ENCODE data around the gene ENDOV.

The ENDOV gene

DNA sequence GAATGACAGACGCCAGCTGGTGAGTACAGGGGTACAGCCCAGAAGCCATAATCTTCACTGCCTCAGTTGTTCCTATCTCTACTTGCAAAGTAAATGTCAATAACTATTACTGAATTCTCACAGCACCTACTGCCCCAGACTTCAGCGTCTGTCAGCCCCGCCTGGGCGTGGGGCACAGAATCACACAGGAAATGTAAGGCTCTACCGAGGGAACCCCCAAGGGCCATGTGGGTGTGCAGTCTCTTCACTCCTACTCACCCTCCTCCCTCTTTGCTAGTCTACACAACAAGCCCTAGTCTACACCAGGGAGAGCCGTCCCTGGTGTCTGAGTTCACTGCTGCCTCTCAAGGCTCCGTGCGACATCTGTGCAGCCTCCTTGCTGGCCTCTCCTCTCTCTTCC lies 57.0 kb downstream of the ENDOV start:
- DNase-seq: no peak

DNA sequence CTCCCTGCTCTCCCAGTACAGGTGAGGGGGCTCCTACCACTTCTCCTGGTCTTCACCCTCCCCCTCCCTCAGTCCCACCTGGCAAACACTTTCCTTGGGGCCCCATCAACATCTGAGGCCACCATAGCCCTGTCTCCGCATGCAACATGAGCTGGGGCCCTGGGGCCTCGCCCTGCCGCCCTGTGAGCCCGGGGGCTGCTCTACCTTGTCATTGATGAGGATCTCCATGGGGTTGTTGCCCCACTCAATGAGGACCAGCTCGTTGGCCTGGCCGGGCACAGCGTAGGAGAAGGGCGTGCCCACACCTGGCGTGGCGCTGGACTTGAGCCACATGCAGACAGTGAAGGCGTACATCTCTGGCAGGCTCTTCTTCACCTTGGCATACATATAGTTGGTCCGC lies 58.0 kb downstream of the ENDOV start:
- no peak for DNase-seq

DNA sequence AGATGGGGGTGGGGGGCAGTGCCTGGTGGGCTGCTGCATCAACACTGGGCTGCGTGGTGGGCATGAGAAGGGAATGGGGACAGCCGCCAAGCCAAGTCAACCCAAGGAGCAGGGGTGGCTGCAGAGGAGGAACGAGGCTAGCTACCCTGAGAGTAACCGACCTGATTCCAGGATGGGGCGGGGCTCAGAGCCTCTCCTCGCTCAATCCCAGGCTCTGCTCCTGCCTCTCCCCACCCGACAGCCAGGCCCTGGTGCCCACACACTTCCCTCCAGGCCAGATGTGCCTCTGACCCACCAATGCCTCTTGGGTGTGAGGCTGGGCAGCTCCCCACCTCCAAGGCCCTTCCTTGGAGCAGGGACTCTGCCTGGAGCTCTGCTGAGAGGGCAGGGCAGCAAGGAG lies 58.7 kb downstream of the ENDOV start:
- DNase-seq: no peak

- DNase-seq: peak; percentile 70
Measured at GRCh38 chr17:80474231-80474960, 59.4 kb downstream of the ENDOV start.

- DNase-seq: peak; percentile 69
Measured at GRCh38 chr17:80474961-80475909, 60.3 kb downstream of the ENDOV start.

GRCh38 chr17:80475910-80476876 lies 61.2 kb downstream of the ENDOV start, which contains the start of gene NPTX1:
NPTX1 (minus strand) TSS chr17:80476607; CDS start chr17:80476446, 161 bp downstream.
- peak; percentile 92 for DNase-seq

DNA sequence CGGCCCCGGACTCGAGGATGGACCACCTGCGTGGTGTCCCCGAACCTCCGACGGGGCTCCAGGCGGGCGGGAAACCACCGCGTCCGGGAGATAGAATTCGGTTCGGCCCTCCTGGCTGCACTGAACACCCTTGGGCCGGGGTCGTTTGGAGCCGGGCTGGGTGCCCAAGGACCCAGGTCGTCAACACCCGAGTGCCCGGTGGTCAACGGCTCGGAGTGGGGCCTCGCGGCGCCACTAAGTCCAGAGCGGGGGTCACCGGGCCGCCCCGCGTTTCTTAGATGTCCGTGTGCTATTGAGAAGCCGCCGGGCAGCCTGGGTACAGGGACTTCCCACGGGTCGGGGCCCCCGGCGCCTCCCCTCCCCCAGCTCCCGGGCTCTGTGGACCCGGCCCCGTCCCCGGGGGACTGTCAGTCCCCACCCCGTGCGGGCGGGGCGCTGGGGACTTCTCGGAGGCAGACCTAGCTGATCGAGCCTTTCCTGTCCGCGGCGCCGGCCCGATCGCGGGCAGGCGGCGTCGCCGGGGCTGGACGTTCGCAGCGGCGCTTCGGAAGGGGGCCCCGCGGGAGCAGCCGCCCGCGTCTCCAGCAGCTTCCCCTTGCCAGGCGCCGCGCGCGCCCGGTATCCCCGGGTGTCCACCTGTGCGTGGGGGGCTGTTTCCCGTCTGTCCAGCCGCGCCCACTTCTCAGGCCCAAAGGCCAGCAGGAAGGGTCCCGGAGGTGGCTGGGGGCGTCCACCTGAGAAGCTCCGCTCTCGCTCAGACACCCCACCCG lies 62.1 kb downstream of the ENDOV start:
- peak; percentile 94 for DNase-seq

DNA sequence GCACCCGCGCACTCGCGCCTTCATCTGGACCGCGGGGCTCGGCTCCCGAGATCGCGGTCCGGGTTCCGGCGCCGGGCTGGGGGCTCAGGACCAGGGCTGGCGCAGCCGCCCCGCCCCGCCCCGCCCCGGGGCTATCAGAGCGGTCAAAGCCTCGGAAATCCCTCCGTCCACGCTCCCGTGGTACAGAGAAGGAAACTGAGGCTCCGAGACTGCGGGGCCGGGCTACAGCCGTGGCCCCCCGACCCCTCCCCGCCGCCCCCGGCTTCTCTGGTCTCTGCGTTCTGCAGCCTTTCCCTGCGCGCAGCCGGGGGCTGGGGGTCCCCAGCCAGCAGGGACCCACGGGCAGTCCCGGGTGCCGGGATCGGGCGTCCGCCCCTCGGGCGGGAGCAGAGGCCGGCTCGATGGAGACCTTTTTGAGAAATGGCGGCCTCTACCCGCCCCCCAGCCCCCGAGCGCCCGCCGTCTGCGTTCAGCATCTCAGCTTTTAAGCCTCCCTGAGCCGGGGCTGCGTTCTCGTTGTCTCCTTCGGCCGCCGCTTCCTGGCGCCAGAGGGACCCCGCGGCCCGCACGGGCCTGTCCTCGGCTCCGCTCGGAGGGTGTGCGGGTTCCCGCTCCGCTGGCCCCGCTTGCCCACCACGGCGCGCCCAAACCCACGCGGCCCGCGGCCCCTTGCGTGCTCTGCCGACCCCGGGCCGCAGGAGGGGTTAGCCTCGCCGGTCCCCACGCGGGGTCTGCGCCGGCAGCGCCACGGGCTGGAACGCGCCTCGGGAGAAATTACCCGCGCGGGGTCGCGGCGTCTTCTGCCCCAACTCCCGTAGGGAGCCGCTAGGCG lies 62.9 kb downstream of the ENDOV start:
- peak; percentile 94 for DNase-seq

DNA sequence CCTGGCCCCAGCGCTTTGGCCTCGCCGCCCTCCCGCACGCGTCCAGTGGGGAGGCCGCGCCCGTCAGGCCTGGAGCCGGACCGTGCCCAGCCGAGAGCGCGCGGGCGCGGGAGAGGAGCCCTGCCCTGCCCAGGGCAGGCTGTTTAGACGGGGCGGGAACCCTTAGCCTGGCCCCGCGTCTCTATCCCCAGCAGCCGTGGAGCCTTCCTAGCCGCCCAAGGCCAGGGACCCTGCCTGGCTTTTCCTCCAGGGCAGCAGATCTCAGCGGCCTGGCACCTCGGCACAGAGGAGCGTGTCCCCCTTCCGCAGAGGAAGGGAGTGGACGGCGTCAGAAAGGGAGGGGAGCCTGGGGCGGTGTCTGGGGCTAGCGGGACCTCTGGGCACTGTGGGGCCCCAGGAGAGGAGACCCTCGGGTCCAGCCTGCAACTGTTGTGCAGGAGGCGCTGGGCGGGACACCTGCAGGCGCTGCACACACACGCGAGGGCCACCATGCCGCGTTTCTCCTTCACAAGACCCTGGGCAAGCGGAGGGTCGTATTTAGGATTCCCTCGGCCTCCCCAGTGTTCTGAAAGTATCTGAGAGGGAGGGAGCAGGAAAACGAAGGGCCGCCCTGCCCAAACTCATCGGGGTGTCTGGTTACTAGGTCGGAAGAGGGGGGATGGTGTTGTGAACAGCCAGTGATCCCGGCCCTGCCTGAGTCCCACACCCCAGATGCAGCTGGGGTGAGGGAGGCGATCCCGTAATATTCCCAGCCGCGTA lies 63.7 kb downstream of the ENDOV start:
- peak; percentile 43 for DNase-seq

GRCh38 chr17:80479246-80479566 lies 64.2 kb downstream of the ENDOV start:
- DNase-seq: no peak

- no peak for DNase-seq
Measured at GRCh38 chr17:80480248-80480647, 65.3 kb downstream of the ENDOV start.

DNA sequence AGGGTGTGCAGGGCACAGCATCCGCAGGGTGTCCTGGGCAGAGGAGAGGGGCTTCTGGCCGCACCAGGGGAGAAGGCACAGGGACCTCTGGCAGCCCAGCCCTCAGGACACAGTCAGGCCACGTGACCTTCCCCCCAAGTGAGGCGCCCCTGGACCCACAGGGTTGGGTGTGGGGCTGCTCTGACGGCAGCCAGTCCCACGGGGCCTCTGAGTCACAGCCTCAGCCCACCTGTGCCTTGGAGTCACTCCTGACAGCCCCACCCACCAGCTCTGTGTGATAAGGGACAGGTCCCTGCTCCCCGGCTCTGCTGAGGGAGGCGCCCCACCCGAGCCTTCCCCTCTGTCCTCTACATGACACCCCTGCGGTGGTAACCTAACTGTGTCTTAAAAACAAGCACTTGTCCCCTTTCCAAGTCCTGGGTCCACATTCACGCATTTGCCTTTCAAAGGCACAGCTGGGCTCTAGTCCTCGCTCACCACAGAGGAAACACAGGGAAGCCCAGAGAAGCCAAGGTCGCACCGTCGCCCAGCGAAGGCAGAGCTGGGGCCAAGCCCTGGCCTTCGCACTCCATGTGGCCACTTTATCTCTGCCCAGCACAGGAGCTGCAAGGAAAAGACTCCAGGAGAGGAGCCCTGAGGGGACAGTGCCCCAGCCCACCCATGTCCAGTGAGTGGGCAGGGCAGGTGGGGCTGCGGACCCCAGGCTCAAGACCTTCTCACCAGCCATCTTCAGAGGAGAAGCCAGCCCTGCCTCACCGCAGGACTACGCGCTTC lies 66.5 kb downstream of the ENDOV start:
- DNase-seq: no peak

DNA sequence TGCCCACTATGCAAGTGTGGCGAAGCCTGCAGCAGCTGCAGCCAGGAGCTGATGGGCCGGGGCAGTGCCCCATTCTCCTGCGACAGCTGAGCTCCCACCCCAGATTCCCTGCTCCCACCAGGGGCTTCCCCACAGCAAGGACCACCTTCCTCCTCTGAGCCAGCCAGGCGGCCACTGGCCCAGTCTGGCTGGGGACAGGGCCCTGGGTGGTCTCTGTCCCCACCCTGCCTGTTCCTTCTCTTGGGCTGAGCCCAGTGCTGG lies 67.0 kb downstream of the ENDOV start:
- DNase-seq: no peak

DNA sequence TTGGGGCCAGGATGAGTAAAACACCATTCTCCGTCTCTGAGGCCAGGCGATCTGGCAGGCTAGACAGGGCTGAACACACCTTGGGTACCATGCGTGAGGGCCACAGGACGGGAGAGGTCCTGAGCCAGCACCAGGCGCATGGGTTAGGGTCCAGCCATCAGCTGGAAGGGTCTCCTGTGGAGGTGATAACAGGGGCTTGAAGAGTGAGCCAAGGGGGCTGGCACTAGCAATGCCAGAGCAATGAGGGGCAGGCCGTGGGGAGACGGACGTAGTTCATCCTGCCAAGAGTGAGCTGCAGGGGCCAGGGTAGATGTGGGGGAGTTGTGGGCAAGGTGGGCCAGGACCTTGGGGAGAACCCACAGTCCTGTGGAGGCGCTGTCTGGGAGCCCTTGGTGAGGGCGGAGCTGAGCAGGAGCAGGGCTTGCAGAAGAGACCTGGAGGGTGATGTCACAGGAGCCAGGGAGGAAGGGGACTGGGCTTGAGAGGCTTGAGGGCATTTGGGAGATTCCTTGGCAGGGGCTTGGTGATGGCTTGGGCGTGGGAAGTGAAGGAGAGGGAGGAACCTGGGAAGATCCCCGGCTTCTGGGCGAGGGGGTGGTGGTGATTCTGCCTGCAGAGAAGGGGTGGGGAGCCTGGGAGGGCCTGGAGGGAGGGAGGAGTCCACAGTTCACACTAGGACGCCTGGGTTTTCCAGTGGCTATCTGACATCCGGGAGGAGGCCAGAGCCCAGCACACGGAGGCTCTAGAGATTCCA lies 67.8 kb downstream of the ENDOV start:
- DNase-seq: no peak

DNA sequence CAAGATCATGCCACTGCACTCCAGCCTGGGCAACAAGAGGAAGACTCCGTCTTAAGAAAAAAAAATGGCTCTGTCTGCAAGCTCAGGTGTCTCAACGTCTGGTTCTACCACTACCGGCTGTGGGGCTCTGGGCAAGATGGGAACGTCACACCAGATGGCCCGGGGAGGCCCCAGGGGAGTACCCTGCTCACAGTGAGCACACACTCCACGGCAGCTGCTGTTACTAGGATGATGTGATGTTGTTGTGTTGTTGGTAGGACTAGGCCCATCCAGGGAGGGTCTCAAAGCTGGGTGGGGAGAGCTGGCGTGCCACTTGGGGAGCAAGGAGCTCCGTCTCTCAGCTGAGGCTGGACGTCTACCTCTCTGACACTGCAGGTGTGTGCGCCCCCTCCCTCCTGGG lies 70.9 kb downstream of the ENDOV start:
- DNase-seq: peak; percentile 99

- peak; percentile 80 for DNase-seq
Measured at GRCh38 chr17:80486692-80487091, 71.7 kb downstream of the ENDOV start.

DNA sequence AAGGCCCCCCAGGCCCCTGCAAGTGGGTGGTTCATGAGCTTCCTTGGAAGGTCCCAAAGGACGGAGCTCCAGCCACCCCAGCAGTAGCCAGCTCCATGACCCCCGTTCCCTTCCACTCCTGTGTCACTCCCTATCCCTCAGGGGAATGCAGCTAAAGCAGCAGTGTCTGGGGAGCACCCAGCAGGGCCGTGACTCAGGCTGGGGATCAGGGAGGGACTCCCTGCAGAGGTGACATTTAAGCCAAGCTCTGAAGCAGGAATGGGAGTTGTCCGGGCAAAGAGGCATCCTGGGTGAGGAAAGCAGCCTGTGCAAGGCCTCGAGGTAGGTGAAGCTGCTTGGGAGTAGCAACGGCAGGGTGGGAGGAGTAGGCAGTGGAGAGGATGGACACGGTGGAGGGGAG lies 72.5 kb downstream of the ENDOV start:
- DNase-seq: no peak
